Upper lobe of left lung (tissue), 6 donors: Measurements from ENCODE around the gene PRTFDC1. TPM values are rescaled to one million over a fixed set of nuclear protein-coding genes. Genes with fewer than 3 reads are reported as not detected.

ENCODE experiments used
- ATAC-seq, 2 donors: fragments of 200-7000 bp; cut with Tn5 transposase; one replicate each; pipeline ENCODE4 v1.9.1; 2022; ENCODE audit warnings: mild to moderate bottlenecking in 2 of 2, moderate library complexity in 2 of 2; ENCODE audit not compliant: low FRiP score in 2 of 2
- DNase-seq, 2 donors: peaks; one replicate each; pipeline ENCODE4 v3.0.0-alpha.2; 2019 to 2020
- H3K27ac ChIP-seq, 4 donors: fragments of 200-600 bp; sonication (generic); one replicate each; pipeline ENCODE4 v1.5.1; 2016 to 2019
- H3K27me3 ChIP-seq, 4 donors: fragments of 200-600 bp; sonication (generic); one replicate each; pipeline ENCODE4 v1.5.1; 2017 to 2019
- H3K36me3 ChIP-seq, 4 donors: fragments of 200-600 bp; sonication (generic); one replicate each; pipeline ENCODE4 v1.5.1; 2016 to 2019
- H3K4me1 ChIP-seq, 4 donors: fragments of 200-600 bp; sonication (generic); one replicate each; pipeline ENCODE4 v1.5.1; 2018 to 2019
- H3K4me3 ChIP-seq, 4 donors: fragments of 200-600 bp; sonication (generic); one replicate each; pipeline ENCODE4 v1.5.1; 2017 to 2019; ENCODE audit warnings: mild to moderate bottlenecking in 2 of 4, moderate library complexity in 1 of 4
- H3K9me3 ChIP-seq, 4 donors: fragments of 200-600 bp; sonication (generic); one replicate each; pipeline ENCODE4 v1.5.1; 2018 to 2019
- CTCF ChIP-seq, 6 experiments: fragments of 450-650 bp in 4 of 6; fragments of 200-600 bp in 2 of 6; sonication (generic) in 2 of 6; IDR thresholded peaks; one replicate each; pipeline ENCODE4 v1.5.1; 2016 to 2019; ENCODE audit warnings: antibody characterized with exemption in 6 of 6
- EP300 ChIP-seq, 4 donors: sonication (generic); formaldehyde crosslinking; IDR thresholded peaks; one replicate each; pipeline ENCODE4 v1.5.1; 2017; ENCODE audit warnings: antibody characterized with exemption in 4 of 4, control low read depth in 2 of 4
- POLR2A ChIP-seq, 4 donors: fragments of 450-650 bp; IDR thresholded peaks; one replicate each; pipeline ENCODE4 v1.5.1; 2016 to 2017; ENCODE audit warnings: antibody characterized with exemption in 4 of 4, mild to moderate bottlenecking in 2 of 4
- POLR2AphosphoS5 ChIP-seq, 2 donors: sonication (generic); formaldehyde crosslinking; IDR thresholded peaks; one replicate each; pipeline ENCODE4 v1.5.1; 2017; ENCODE audit warnings: antibody characterized with exemption in 2 of 2
- WGBS, 2 donors: methylation state at CpG; one replicate each; pipeline ENCODE4 v1.1.5; 2017 to 2018; 5-methylcytosine and 5-hydroxymethylcytosine counted together
- total RNA-seq, 6 donors: library from RNA; depleted of rRNA in 4 of 6; stranded (reverse); fragments of >200 nt in 4 of 6; gene quantifications; one replicate each; pipeline versions ENCODE4 v1.1.0 to v1.2.1, GENCODE V29; 2016 to 2021
- donor health status: DM: no; HTN: no; CAD: no; lungs with moderate emphysema.
- donor health status: DM: no; HTN: yes; CAD: no; lungs with severe emphysema.

PRTFDC1 gene
- total RNA-seq, 6 donors from 2014 or later = 0.91 to 3.9 (median 2.3) TPM

GRCh38 chr10:24917979-24918378, 34.4 kb downstream of the PRTFDC1 start:
- TF ChIP-seq POLR2AphosphoS5 (IDR thresholded peaks at IDR 0.05) = no peak
- Histone ChIP-seq H3K4me1 (no peaks in the 10 kb centered on the region), H3K27me3 (no peaks in the 10 kb centered on the region), H3K9me3 (no peaks in the 10 kb centered on the region), H3K36me3 (no peaks in the 10 kb centered on the region), H3K4me3 (no peak overlapping the region), H3K27ac (no peak overlapping the region)
- ATAC-seq (no peak), DNase-seq (no peak)

- H3K27ac ChIP-seq = no peak overlapping the region
- ATAC-seq (no peak), DNase-seq (no peak)
- H3K36me3 ChIP-seq = no peaks in the 10 kb centered on the region
- H3K4me1 ChIP-seq = no peaks in the 10 kb centered on the region
- no peak for TF ChIP-seq POLR2AphosphoS5 (IDR thresholded peaks at IDR 0.05)
- no peak for TF ChIP-seq EP300 (IDR thresholded peaks at IDR 0.05)
- TF ChIP-seq POLR2A (IDR thresholded peaks at IDR 0.05) = no peak
- TF ChIP-seq CTCF (IDR thresholded peaks at IDR 0.05) = no peak
- H3K27me3 ChIP-seq = no peaks in the 10 kb centered on the region
- no peak overlapping the region for H3K4me3 ChIP-seq
- WGBS, 2 donors = 99 to 100% methylated on average over 3 of the region's 3 CpGs
- H3K9me3 ChIP-seq = no peaks in the 10 kb centered on the region
Observed at GRCh38 chr10:24917493-24917892, 34.9 kb downstream of the PRTFDC1 start.

- H3K27me3 ChIP-seq = no peaks in the 10 kb centered on the region
- no peaks in the 10 kb centered on the region for H3K36me3 ChIP-seq
- H3K27ac ChIP-seq = no peak overlapping the region
- peaks cover 0 to 5% (median 0%) of the 10 kb centered on the region in 4 donors for H3K4me1 ChIP-seq
- ATAC-seq (no peak), DNase-seq (no peak)
- WGBS, 2 donors = 71 to 80% methylated on average over 2 of the region's 2 CpGs
- H3K4me3 ChIP-seq = no peak overlapping the region
- H3K9me3 ChIP-seq = no peaks in the 10 kb centered on the region
- TF ChIP-seq POLR2A (IDR thresholded peaks at IDR 0.05) = no peak
- TF ChIP-seq POLR2AphosphoS5 (IDR thresholded peaks at IDR 0.05) = no peak
- no peak for TF ChIP-seq CTCF (IDR thresholded peaks at IDR 0.05)
- no peak for TF ChIP-seq EP300 (IDR thresholded peaks at IDR 0.05)
Observed at GRCh38 chr10:24916365-24916764, 36.0 kb downstream of the PRTFDC1 start.

GRCh38 chr10:24915304-24915703, 37.1 kb downstream of the PRTFDC1 start:
- H3K27me3 ChIP-seq = no peaks in the 10 kb centered on the region
- H3K36me3 ChIP-seq = no peaks in the 10 kb centered on the region
- no peak overlapping the region for H3K27ac ChIP-seq
- no peaks in the 10 kb centered on the region for H3K9me3 ChIP-seq
- peaks cover 0 to 5% (median 0%) of the 10 kb centered on the region in 4 donors for H3K4me1 ChIP-seq
- no peak for DNase-seq
- no peak overlapping the region for H3K4me3 ChIP-seq
- no peak for ATAC-seq
- TF ChIP-seq EP300 (IDR thresholded peaks at IDR 0.05) = no peak
- TF ChIP-seq POLR2AphosphoS5 (IDR thresholded peaks at IDR 0.05) = no peak
- TF ChIP-seq POLR2A (IDR thresholded peaks at IDR 0.05) = no peak

GRCh38 chr10:24914148-24914547, 38.3 kb downstream of the PRTFDC1 start:
- DNase-seq (no peak), ATAC-seq (no peak)
- H3K36me3 ChIP-seq = no peaks in the 10 kb centered on the region
- no peak for TF ChIP-seq POLR2AphosphoS5 (IDR thresholded peaks at IDR 0.05)
- TF ChIP-seq EP300 (IDR thresholded peaks at IDR 0.05) = no peak
- no peak for TF ChIP-seq CTCF (IDR thresholded peaks at IDR 0.05)
- no peak for TF ChIP-seq POLR2A (IDR thresholded peaks at IDR 0.05)
- 81 to 85% methylated on average over 1 of the region's 1 CpG for WGBS, 2 donors
- H3K9me3 ChIP-seq = no peaks in the 10 kb centered on the region
- H3K4me3 ChIP-seq = no peak overlapping the region
- no peak overlapping the region for H3K27ac ChIP-seq
- H3K4me1 ChIP-seq = peaks cover 0 to 5% (median 0%) of the 10 kb centered on the region in 4 donors
- H3K27me3 ChIP-seq = no peaks in the 10 kb centered on the region

GRCh38 chr10:24912215-24912614, 40.2 kb downstream of the PRTFDC1 start:
- H3K27ac ChIP-seq = no peak overlapping the region
- 33 to 48% methylated on average over 2 of the region's 2 CpGs for WGBS, 2 donors
- no peak overlapping the region for H3K4me3 ChIP-seq
- TF ChIP-seq CTCF (IDR thresholded peaks at IDR 0.05) (no peak), EP300 (IDR thresholded peaks at IDR 0.05) (no peak), POLR2AphosphoS5 (IDR thresholded peaks at IDR 0.05) (no peak), POLR2A (IDR thresholded peaks at IDR 0.05) (no peak)
- ATAC-seq (peak in 1 of 2 donors; percentile 86), DNase-seq (no peak)
- H3K27me3 ChIP-seq = no peaks in the 10 kb centered on the region
- H3K4me1 ChIP-seq = peaks cover 0 to 5% (median 0%) of the 10 kb centered on the region in 4 donors
- H3K36me3 ChIP-seq = no peaks in the 10 kb centered on the region
- H3K9me3 ChIP-seq = no peaks in the 10 kb centered on the region
